Activated B cell treated with CpG ODN at 0.5 μM for 24 hours (primary cell): Measurements from ENCODE around the gene RCAN1. TPM values are rescaled to one million over a fixed set of nuclear protein-coding genes. Genes with fewer than 3 reads are reported as not detected.

Experiments
- ATAC-seq: fragments of 200-7000 bp; cut with Tn5 transposase; one replicate; pipeline ENCODE4 v1.10.0; 2021; ENCODE audit warnings: low read depth, mild to moderate bottlenecking, moderate library complexity
- CTCF ChIA-PET: fragments of 350-600 bp; sonication (Branson Sonifier 250); formaldehyde crosslinking; loops from one replicate; lab custom pipeline; 2021; ENCODE audit warnings: antibody characterized with exemption; lab: Charles Lee
- POLR2A ChIA-PET: fragments of 350-600 bp; sonication (Branson Sonifier 250); formaldehyde crosslinking; loops from one replicate; lab custom pipeline; 2021; ENCODE audit warnings: antibody characterized with exemption; lab: Charles Lee
- DNase-seq: peaks from one replicate; pipeline ENCODE4 v3.0.0; 2022
- H3K27ac Mint-ChIP-seq: one replicate; pipeline ENCODE4 v1.8.0; 2020; ENCODE audit warnings: mixed read lengths
- H3K27me3 Mint-ChIP-seq: one replicate; pipeline ENCODE4 v1.8.0; 2021; ENCODE audit warnings: mixed read lengths
- H3K36me3 Mint-ChIP-seq: one replicate; pipeline ENCODE4 v1.8.0; 2021; ENCODE audit warnings: low read depth, mixed read lengths
- H3K4me1 Mint-ChIP-seq: one replicate; pipeline ENCODE4 v1.8.0; 2021; ENCODE audit warnings: mixed read lengths
- H3K4me3 Mint-ChIP-seq: one replicate; pipeline ENCODE4 v1.8.0; 2020; ENCODE audit warnings: mild to moderate bottlenecking, mixed read lengths
- H3K9me3 Mint-ChIP-seq: one replicate; pipeline ENCODE4 v1.8.0; 2020; ENCODE audit warnings: mixed read lengths
- intact Hi-C: fragments of 100-400 bp; cut with micrococcal nuclease; formaldehyde crosslinking; loops from one replicate; pipeline ENCODE4 v1.15.1; 2024
- total RNA-seq: library from RNA; stranded (reverse); gene quantifications from 2 replicates; pipeline ENCODE4 v1.2.3, GENCODE V29; 2022
- TF ChIP-seq, protein P1 (sequence below): fragments of 200-600 bp; IDR thresholded peaks from one replicate; pipeline ENCODE4 v1.8.0; 2022; ENCODE audit warnings: antibody characterized with exemption, mild to moderate bottlenecking

The RCAN1 gene
- total RNA-seq, 1 donor from 2014 or later, result 5.8 TPM

- Mint-ChIP-seq H3K27me3 (no peaks in the 10 kb centered on the region), H3K36me3 (no peaks in the 10 kb centered on the region), H3K4me3 (no peak overlapping the region), H3K27ac (no peak overlapping the region), H3K4me1 (no peaks in the 10 kb centered on the region), H3K9me3 (peaks cover 5% of the 10 kb centered on the region)
- intact Hi-C loops, result no loop called here
- DNase-seq (no peak), ATAC-seq (no peak)
- TF ChIP-seq, protein P1, sequence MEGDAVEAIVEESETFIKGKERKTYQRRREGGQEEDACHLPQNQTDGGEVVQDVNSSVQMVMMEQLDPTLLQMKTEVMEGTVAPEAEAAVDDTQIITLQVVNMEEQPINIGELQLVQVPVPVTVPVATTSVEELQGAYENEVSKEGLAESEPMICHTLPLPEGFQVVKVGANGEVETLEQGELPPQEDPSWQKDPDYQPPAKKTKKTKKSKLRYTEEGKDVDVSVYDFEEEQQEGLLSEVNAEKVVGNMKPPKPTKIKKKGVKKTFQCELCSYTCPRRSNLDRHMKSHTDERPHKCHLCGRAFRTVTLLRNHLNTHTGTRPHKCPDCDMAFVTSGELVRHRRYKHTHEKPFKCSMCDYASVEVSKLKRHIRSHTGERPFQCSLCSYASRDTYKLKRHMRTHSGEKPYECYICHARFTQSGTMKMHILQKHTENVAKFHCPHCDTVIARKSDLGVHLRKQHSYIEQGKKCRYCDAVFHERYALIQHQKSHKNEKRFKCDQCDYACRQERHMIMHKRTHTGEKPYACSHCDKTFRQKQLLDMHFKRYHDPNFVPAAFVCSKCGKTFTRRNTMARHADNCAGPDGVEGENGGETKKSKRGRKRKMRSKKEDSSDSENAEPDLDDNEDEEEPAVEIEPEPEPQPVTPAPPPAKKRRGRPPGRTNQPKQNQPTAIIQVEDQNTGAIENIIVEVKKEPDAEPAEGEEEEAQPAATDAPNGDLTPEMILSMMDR, result no peak
- POLR2A ChIA-PET, result no interaction called here
- CTCF ChIA-PET, result no interaction called here
Observed at GRCh38 chr21:34553151-34553952, 61.6 kb downstream of the RCAN1 start.

DNA sequence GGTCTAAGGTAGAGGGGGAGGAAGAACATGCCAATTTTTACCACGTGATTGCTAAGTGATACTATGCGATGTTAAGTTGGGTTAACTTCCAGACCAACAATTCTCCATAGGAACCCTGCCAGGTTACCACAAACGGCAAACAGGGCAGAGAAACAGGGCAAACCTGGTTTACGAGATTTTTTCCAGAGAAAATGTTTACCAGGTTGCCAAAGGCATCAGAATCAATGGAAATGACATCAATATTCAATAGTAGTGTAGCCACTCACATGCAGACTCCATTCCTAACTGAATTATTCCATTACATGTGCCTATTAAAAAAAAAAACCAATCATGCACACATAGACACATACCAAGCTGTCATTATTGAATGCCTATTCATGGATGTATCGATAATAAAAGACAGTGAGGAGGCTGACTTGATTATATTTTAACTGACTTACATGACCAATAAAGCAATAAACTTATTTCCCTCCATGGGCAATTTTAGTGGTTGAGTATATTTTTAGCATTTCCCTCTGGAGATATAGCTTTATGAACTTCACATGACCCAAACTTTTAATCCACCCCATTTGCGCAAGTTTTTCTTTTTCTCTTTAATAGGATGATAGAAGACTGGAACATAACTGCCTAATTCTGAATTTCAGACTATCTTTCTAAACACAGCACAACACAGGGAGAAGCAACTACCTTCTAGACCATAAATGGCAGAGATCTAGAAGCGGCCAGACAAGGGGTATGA, 62.4 kb downstream of the RCAN1 start:
- H3K36me3 Mint-ChIP-seq, result no peaks in the 10 kb centered on the region
- DNase-seq, result no peak
- CTCF ChIA-PET, result no interaction called here
- no peak overlapping the region for H3K27ac Mint-ChIP-seq
- TF ChIP-seq, protein P1, result no peak
- H3K4me1 Mint-ChIP-seq, result no peaks in the 10 kb centered on the region
- intact Hi-C loops, result no loop called here
- ATAC-seq, result no peak
- no peaks in the 10 kb centered on the region for H3K27me3 Mint-ChIP-seq
- H3K9me3 Mint-ChIP-seq, result peaks cover 5% of the 10 kb centered on the region
- POLR2A ChIA-PET, result no interaction called here
- no peak overlapping the region for H3K4me3 Mint-ChIP-seq

- TF ChIP-seq, protein P1, result no peak
- Mint-ChIP-seq H3K36me3 (no peaks in the 10 kb centered on the region), H3K27ac (no peak overlapping the region), H3K4me1 (peaks cover 19% of the 10 kb centered on the region), H3K9me3 (peaks cover 5% of the 10 kb centered on the region), H3K4me3 (no peak overlapping the region), H3K27me3 (no peaks in the 10 kb centered on the region)
- DNase-seq (no peak), ATAC-seq (no peak)
- ChIA-PET POLR2A (no interaction called here), CTCF (no interaction called here)
- intact Hi-C loops, result no loop called here
Observed at GRCh38 chr21:34550182-34550799, 64.6 kb downstream of the RCAN1 start.

DNA sequence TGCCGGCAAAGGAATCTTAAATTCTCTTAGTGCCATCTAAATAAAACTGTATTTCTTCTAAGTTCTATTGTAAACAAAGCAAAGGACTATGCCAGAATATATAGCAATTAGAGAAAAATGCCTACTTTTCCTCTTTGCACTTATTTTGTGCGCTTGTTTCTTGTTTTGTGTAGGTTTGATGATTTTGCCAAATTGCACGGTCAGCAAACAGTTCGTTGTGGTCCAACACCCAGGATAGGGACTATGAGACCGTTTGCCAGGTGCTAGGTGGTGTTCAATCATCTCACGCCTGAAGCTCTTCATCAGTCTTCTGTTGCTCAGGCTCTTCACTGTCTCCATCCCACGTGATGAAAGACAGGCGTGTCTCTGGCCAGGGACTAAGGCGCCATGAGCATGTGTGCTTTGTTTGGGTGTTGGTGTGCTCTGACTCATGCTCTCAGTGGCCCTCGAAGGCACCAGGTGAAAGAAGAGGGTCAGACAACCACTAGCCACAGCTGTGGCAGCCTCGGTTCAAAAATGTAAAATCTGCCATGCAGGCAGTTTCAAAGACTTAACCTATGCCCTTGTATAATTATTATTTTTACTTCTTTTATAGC, 66.0 kb downstream of the RCAN1 start:
- TF ChIP-seq, protein P1, result no peak
- intact Hi-C loops, result loop anchor here (5.0 to 10.0 kb wide), 2 partner anchors 63 to 634 kb away; partner anchors contain the start of gene ATP5PO
- H3K9me3 Mint-ChIP-seq, result no peaks in the 10 kb centered on the region

More for the DNA sequence above, 66.0 kb downstream of the RCAN1 start:
- Mint-ChIP-seq H3K36me3 (no peaks in the 10 kb centered on the region), H3K4me3 (no peak overlapping the region), H3K27ac (no peak overlapping the region), H3K27me3 (no peaks in the 10 kb centered on the region), H3K4me1 (peaks cover 33% of the 10 kb centered on the region)
- DNase-seq, result no peak
- no peak for ATAC-seq
- CTCF ChIA-PET, result no interaction called here
- POLR2A ChIA-PET, result no interaction called here
